A172 (cell line): ENCODE results near the gene RASL10B. TPM values are rescaled to one million over a fixed set of nuclear protein-coding genes. Genes with fewer than 3 reads are reported as not detected.
A peak's percentile ranks its signal among the peaks of the same experiment; 100 is the strongest.
"Not testable (repeated sequence)": the region's sequence is repeated elsewhere in the genome, so short reads cannot be mapped to it uniquely, and the experiment has no call there.

Experiments
- DNase-seq: peaks from one replicate; pipeline ENCODE4 v3.0.0-alpha.2; 2015; ENCODE audit warnings: low spot score
- total RNA-seq: library from RNA; depleted of rRNA; stranded (reverse); fragments of >200 nt; shearing (Covaris generic); gene quantifications from 2 replicates; pipeline ENCODE4 v1.2.3, GENCODE V29; 2014; rRNA removed

The RASL10B gene
- total RNA-seq = 0.69 and 0.98 TPM in 2 replicates

- no peak for DNase-seq
These were observed at the start of gene RASL10B for GRCh38 chr17:35731239-35731916. TSS of gene RASL10B (plus strand) at chr17:35731639. CDS start at chr17:35735185, 3,546 bp downstream.

GRCh38 chr17:35683591-35683990 is 47.8 kb upstream of the RASL10B start:
- no peak for DNase-seq

- DNase-seq = peak; percentile 47
These were observed 47.2 kb upstream of the RASL10B start for GRCh38 chr17:35684055-35684802.

GRCh38 chr17:35692512-35693210 is 38.8 kb upstream of the RASL10B start:
- no peak for DNase-seq

GRCh38 chr17:35693662-35694061 is 37.8 kb upstream of the RASL10B start:
- DNase-seq = no peak

DNA sequence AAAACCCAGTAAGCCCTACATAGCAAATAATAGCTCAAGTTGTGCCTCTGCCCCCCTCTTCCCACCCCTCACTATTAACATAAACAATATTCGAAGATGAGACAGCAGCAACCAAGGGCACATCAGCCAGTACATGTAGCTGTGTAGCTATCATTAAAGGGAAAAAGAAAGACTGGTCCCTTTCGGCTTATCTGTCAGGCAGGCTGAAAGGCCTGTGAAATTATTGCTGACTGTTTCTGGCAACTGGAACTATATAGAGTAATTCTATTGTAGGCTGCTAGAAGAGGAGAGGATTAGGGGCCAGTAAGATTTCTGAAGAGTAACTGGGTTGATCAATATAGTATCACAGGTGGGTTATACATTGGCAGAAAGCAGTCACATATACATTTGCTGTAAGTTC is 36.5 kb upstream of the RASL10B start:
- DNase-seq = no peak

DNA sequence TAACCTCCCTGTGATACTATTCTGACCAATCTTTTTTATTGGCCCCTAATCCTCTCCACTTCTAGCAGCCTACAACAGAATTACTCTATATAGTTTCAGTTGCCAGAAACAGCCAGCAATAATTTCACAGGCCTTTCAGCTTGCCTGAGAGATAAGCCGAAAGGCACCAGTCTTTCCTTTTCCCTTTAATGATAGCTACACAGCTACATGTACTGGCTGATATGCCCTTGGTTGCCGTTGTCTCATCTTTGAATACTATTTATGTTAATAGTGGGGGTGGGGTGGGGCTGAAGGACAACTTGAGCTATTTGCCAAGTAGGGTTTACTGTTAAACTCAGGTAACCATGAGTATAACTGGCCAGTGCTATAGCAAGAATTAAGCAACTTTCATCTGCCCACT is 35.8 kb upstream of the RASL10B start:
- no peak for DNase-seq

DNA sequence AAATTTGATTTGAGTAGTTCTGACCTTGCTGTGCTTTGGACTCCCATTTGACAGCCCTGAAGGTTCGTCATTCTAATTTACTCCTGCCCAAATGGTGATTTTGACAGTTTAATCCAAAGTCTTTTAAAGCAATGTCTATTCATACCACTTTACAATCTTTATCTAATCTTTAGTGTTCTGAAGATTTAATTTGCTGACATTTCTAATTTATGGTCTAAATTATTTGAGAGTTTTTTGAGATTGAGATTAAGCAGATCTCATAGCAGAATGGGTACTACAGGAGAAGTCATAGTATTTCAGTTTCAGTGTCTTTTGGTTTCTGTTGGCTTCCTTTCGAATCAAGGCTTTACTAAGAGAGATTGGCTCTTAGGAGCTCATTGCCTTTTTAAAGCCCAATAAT is 32.6 kb upstream of the RASL10B start:
- DNase-seq = no peak

- DNase-seq = no peak
These were observed 31.3 kb upstream of the RASL10B start for GRCh38 chr17:35700150-35700549.

GRCh38 chr17:35701491-35701890 is 29.9 kb upstream of the RASL10B start:
- DNase-seq = no peak

GRCh38 chr17:35703308-35703707 is 28.1 kb upstream of the RASL10B start:
- not testable (repeated sequence) for DNase-seq

GRCh38 chr17:35705230-35705629 is 26.2 kb upstream of the RASL10B start:
- DNase-seq = no peak

GRCh38 chr17:35705705-35706104 is 25.7 kb upstream of the RASL10B start:
- no peak for DNase-seq

- DNase-seq = no peak
These were observed 23.3 kb upstream of the RASL10B start for GRCh38 chr17:35708149-35708548.

DNA sequence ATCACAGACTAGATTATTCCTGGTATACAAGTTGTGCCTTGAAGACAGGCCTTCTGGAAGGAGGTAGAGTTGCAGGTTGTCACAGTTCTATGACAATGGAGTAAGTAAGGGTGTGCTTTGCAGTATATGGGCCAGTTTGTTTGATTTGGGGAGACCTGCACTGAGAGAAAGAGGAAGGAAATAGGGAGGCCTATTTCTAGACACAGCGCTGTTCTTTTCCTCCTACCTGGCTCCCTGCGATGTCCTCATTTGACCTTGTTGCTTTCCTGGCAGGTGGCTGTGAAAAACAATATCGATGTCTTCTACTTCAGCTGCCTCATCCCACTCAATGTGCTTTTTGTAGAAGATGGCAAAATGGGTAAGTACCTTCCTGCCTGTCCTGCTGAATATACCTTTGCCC is 22.5 kb upstream of the RASL10B start:
- DNase-seq = no peak

DNA sequence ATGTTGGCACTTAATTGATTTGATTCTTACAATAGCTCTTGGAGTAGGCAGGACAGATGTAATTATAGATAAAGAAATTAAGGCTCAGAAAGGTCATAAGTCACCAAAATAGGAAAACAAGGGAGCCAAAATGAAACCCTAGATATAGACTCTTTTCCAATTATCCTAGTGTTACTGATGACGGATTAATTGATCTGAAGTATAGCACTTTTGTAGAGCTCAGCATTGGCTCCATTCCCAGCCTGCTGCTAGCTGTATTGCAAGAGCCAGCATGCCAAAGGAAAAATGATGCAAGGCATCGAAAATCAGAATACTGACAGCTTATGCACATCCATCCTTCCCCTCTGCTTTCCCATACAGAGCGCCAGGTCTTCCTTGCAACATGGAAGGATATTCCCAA is 21.6 kb upstream of the RASL10B start:
- no peak for DNase-seq

- no peak for DNase-seq
These were observed 20.5 kb upstream of the RASL10B start for GRCh38 chr17:35710950-35711349.

DNA sequence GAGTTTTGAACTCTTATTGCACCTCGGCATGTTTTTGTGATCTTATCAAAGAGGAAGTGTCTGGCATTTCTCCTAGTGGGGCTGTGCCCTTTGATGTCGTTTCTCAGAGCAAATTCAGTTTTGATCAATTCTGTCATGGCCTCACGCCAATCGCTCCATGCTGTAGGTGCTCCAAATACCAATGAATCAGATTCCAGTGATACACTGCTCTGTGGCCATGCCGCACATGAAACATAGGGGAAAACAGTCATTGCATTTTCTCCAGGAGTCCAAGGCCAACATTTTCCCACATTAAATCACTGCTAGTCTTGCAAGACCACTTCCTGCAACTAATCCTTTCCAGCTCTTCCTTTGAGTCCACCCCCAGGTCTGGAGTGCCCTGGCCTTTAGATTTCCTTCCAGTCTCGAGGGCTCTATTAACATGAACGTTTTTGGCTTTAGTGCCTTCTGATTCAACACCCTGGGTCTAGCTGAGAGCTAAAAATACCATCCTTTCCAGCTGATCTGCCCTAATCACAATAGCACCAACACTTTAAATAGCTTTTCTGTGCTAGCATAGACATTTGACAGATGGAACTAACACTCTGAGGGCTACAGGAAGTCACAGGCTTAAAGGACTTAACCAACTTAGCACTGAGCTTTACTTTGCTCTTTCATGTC is 18.2 kb upstream of the RASL10B start:
- peak; percentile 79 for DNase-seq

DNA sequence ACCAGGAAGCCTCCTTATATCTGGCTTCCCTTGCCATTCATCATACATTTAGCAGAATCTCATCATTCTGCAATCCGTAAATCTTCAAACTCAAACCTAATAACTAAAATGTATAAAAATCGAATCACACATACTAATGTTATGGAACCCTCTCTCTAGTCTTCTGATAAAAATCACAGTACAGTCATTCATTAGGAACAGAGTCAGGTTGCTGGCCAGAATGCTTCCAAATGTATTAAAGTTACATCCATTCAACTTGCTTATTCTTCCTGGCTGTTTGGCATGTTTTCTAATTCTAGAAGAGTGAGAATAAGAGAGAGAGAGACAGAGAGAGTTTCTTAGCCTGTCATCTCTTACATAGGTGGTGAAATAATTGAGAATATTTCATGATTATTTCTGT is 16.5 kb upstream of the RASL10B start:
- no peak for DNase-seq

DNA sequence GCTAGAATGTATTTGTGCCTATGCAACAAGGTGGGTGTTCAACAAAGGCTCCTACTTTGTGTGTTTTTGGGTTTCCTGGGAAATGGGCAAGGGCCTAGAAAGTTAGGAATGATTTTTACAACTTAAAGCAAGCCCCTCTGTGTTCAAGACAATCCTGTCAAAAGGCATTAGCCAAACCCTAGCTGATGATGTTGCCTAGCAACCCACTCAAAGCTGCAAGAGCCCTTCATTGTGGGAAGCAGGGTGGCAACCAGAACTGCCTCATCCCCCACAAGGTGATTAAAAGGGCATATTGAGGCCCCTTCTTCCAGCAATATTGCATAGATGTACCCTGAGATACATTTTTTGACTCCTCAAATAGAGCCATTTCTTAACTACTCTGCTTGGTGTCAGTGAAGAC is 16.0 kb upstream of the RASL10B start:
- DNase-seq = no peak

GRCh38 chr17:35716173-35716572 is 15.3 kb upstream of the RASL10B start:
- no peak for DNase-seq

DNA sequence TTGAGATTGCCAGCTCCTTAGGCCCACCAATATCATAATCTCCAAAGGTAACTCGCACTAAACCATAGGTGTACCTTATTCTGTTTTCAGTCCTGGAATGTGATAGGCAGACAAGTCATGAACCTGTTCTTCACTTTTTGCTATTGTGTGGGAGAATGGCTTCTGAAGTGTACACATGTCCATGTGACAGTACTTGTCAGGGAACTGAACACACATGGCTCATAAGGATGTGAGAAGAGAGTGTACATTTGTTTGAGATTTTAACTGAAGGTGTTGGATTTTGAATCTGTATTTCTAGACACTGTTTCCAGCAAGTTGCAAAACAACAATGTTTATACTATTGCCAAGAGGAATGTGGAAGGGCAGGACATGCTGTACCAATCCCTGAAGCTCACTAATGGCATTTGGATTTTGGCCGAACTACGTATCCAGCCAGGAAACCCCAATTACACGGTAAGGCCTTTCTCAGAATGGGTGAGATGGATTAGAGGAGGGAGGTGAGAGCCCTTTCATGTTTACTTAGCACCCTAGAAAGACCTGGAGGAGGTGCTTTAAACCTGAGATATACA is 14.5 kb upstream of the RASL10B start:
- DNase-seq = no peak
